DMS53 treated with DMSO at 0.1 percent for 48 hours (cell line): ENCODE measurements around the gene AP1B1.
"Not testable (repeated sequence)": the region's sequence is repeated elsewhere in the genome, so short reads cannot be mapped to it uniquely, and the experiment has no call there.

Experiments used
- DNase-seq: peaks from one replicate; lab custom pipeline; 2025; ENCODE audit not compliant: unreplicated experiment; lab: John Stamatoyannopoulos, UW

The AP1B1 gene

DNA sequence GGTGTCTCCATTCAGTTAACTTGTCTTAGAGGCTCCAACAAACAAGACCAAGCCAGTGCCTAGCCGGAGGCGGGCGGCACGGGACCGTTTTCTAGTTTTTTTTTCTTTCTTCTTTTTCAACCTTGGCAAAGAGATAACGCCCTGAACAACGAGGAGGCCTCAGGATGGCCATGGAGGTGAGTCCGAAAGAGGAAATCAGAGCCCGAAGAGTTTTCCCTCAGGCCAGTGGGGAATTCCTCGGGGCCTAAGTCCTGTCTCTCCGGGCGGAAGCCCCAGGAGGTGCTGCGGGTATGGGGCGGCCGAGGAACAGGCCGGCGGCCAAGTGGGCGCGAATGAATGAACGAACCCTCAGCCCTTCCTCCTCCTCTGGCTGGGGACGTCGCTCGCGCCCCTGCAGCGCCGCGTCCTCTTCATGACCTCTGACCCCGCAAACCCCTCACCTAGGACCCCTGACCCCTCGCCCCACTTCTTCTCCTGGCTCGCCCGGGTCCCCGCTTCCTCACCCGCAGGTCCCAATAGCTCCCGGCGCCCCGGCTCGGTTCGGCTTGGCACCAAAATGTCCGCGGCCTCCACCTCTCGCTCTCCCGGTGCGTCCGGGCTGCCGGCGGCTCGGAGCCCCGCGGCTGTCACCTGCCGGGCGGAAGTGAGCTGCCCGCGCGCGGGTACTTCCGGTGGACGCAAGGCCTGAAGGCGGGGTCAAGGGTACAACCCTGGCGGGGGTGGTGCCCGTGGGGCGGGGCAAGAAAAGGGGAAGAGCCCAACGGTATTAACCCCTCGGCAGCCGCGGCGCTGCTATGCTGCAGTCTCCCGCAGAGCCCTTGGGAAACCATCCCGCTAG, at the start of gene AP1B1:
TSS of gene AP1B1 (minus strand) at position 650 of the 838 bp plus-strand sequence. CDS start 21,327 bp downstream, outside the sequence.
- peak; percentile 25 for DNase-seq

DNA sequence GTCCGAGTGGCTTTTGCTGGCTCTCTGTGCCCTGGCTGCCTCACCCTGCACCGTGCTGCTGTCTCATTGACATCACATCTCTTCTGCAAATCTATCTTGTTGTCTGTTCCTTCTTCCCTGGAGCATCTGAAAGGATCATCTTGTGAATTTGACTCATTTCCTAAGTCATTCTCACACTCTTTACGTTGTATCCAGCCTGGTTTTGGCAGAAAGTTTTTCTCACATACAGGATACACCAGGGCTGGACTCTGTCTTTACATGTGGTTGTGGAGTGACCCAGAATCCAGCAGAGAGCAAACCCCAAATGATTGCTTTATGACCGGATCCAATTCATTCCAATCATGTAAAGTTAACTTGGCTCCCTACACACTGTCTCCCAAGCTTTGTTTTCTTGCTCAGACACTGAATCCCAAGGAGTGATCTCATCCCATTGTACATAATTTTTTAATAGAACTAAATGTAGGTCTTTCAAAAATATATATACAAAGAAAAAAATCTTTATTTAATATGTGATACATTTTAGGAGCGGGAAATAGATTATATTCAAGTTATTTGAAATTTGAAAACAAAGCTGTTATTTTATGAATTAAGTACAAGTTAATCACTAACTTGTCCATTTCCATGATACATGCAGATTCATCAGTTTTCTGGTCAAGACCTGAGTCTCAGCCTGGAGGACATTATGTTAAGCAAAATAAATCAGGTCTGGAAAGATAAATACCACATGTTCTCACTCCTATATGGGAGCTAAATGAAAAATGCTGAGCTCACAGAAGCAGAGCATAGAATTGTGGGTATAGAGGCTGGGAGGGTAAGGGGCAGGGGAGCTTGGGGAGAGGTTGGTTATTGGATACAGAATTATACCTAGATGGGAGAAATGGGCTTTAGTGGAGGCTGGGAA, 47.1 kb upstream of the AP1B1 start:
- no peak for DNase-seq

DNA sequence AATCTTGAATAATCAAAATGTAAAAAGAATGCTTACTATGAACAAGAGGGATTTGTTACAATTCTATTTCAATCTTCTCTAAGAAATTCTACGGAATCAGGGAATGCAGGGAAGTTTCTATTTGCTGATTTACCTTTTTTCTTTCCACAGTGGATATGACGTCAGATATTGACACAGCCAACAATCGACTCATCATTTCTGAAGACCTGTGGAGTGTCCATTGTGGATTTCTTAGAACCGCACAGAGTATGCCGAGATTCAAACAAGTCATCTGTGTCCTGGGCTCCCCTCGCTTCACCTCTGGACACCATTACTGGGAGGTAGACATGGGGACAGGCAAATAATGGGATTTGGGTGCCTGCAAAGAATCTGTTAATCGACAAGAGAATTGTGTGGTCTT, 45.9 kb upstream of the AP1B1 start:
- DNase-seq: no peak

DNA sequence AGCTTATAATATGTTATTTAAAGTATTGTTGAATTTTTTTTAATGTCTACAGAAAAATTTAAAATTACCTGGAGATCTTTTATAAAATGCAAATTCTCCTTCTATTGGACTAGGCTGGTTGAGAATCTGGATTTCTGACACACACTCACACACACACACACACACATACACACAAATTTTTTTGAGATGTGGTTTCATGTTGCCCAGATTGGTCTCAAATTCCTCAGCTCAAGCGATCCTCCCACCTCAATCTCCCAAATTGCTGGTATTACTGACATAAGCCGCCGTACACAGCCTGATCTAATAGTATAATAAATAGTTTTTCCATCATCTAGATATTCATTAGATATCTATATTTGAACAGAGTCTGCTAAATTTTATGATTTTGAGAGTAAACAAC, 45.5 kb upstream of the AP1B1 start:
- no peak for DNase-seq

DNA sequence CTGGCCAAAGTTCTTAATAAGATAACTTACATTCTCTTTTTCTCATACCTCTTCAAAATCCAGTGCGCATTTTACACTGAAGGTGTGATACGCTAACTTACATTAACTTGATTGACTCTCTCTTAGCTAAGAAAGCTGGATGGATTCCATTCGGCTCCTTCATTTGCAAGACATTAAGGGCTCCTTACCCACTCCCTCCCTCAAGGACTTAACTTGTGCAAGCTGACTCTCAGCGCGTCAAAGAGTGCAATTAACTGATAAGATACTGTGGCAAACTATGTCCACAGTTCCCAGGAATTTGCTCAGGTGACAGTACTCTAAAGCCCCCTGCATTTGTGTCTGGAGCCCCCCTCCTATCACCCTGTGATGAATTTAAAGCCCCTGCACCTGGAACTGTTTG, 43.6 kb upstream of the AP1B1 start:
- no peak for DNase-seq

DNA sequence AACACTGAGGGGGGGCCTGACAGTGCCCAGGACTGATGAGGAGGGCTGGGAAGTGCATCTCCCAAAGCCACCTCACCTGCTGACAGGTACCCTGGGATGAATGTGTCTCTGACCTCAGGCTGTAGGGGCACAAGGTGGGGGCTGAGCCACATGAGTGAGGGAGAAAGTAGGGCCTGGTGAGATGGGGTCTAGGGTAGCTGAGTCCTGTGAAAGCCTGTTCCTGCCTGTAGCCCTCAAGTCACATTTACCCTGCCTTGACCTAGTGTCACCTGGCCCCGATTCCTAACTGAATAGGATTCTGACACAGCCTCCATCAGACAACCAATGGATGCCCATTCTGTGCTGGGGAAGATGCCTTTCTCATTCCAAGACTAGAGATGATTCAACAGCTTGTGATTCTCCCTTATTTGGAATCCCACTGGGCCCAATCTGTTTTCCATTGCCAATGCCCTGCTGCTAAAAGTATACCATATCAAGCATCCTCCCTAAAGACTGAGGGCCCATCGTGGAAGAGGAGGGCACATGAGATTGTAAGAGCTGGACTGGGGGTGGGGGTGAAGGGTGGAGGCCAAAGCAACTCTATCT, 38.9 kb upstream of the AP1B1 start:
- no peak for DNase-seq

DNA sequence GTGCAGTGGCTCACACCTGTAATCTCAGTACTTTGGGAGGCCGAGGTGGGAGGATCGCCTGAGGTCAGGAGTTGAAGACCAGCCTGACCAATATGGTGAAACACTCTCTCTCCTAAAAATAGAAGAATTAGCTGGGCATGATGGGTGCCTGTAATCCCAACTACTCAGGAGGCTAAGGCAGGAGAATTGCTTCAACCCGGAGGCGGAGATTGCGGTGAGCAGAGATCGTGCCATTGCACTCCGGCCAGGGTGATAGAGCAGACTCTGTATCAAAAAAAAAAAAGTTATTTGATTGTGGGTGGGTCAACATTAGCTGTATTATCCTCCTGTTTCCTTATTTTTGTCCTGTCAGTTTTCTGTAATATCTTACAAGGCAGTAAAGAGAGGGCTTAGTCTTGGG, 38.1 kb upstream of the AP1B1 start:
- no peak for DNase-seq

DNA sequence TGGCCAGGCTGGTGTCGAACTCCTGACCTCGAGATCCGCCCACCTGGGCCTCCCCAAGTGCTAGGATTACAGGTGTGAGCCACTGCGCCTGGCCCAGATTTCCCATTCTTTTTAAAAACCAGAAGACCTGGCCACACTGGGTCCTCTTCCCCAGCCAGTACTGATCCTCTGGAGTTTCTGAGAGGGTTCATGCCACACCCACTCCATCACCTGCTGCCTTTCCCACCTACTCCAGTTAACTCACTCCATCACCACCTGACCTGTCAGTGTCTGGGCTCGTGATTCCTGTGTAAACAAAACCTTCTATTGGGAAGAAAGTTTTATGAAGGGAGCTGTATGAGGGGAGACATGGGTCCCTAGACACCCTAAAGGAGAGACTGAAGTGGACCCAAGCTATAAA, 30.3 kb upstream of the AP1B1 start:
- not testable (repeated sequence) for DNase-seq

DNA sequence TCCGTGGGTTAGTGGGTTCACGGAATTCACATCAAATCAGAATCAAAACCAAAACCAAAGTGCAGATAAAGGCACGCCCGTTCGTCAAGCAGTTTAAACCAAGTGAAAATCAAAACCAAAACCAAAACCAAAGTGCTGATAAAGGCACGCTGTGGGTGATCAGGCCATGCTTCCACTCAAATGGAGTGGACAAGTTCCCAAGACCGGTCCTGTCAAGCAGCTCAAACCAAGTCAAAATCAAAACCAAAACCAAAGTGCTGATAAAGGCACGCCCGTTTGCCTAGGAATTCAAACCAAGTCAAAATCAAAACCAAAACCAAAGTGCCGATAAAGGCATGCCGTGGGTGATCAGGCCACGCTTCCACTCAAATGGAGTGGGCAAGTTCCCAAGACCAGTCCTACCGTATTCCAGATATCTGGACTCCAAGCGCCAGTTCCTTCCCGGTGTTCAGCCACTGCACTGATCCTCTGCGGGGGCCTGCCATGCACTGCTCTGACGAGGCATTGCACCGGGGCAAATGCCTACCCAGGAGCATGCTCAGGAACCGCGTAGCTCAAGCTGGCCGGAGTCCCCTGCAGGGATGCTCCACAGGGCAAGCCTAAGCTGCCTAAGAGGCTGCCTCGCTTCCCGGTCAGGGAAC, 26.7 kb upstream of the AP1B1 start:
- not testable (repeated sequence) for DNase-seq

DNA sequence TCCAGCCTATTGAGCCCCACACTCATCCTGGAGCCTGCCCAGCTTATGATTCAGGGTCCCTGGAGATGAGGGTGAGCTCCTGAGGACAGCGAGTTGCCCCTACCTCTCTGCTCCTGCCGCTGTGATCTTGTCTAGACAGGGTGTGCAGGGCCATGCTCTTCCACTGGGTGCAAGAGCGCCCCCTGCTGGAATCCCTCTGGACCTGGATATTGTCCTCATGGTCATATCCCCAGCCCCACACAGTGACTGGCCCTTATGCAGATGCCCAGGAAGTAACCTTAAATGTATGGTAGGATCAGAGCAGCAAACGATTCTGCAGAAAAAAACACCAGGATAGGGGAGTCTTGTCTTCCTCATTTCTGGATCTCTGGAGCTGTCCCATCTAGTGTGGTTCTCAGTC, 24.4 kb upstream of the AP1B1 start:
- not testable (repeated sequence) for DNase-seq

DNA sequence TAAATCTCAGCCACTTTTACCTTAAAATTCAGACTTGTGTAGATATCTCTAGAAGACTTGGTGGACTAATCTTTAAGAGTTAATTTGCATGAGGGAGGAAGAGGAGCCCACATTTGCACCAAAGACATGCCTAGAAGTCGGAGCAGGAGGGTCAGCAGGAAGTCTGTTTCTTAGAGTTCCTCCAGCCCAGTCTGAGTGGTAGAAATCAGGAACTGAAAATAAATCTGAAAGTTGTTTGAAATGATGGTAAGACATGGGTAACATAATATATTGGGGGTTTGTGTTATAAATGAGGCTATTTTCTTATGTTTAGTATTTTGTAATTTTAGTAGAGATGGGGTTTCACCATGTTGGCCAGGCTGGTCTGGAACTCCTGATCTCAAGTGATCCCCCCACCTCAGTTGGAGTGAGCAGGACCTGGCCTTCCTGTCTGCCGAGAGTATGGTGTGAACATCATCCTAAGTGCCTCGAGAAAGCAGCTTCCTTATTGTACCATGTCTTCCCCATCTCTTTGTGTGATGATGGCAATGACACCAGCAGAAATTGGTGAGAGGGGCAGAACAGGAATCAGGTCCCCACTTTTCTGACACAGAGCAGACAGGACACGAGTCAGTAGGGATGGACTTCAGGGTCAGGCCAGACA, 23.3 kb upstream of the AP1B1 start:
- DNase-seq: not testable (repeated sequence)

DNA sequence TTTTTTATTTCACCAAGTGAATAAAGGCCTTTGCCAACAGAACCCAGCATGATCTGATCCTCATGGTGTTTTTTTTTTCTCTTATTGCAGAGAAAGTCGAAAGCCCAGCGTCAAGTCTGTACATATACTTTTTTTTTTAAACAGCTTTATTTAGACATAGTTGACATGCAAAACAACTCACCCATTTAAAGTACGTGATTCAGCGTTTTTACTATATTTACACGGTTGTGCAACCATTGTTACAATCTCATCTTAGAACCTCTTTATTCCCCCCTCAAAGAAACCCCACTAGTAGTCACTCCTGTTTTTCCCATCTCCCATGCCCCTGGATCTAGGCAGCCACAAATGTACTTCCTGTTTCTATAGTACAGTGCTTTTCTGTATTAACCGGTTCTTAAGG, 20.6 kb upstream of the AP1B1 start:
- DNase-seq: no peak

DNA sequence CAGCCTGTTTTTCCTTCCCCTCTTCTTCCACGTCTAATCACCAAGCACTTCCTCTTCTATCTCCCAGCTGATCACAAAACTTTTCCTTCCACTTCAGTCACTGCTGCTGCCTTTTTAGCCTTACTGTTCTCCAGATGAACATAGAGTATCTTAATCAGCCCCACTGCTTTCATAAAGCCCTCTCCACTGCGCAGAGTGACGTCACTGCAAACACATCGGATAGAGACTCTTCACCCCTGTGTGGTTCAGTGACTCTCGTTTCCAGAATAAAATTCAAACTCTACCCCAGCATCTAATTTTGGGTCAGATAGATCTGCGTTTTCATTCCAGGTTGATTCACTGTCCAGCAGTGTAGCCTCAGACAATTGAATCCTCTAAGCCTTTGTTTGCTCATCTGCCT, 13.2 kb upstream of the AP1B1 start:
- DNase-seq: not testable (repeated sequence)

DNA sequence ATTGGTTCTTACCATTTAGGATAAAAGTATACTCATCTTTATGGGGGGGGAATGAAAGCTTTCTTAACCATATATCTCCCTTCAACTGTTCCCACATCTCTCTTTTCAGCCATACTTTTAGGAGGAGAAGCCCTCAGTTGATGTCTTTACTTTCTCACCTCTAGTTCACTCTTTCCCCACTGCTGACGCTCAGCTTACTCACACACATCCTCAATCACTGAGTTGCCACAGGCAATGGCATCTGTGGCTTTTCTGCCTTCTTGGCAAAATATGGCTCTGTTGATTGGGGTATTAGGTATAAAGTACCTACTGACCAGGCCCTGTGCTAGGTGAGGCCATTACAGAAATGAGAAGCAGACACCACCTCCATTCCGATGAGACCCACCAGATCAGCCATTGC, 12.2 kb upstream of the AP1B1 start:
- DNase-seq: no peak

DNA sequence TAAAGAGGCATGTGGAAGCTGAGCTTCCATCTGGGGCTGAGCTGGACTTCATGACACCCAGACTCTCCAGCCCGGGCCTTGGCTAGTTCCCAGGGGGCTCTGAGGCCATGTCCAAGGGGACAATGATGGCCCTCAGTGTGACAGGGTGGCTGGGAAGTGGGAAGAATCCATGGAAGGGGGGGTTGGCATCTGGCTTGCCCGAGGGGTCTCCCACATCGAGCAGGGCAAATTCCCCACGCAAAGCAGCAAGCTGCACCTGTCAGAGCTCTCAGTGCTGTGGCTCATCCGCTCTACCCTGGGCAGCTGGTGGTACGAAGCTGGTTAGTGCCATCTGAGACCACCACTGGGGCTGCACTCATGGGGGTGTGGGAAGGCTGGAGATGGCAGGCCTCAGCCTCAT, 9.4 kb upstream of the AP1B1 start:
- no peak for DNase-seq

DNA sequence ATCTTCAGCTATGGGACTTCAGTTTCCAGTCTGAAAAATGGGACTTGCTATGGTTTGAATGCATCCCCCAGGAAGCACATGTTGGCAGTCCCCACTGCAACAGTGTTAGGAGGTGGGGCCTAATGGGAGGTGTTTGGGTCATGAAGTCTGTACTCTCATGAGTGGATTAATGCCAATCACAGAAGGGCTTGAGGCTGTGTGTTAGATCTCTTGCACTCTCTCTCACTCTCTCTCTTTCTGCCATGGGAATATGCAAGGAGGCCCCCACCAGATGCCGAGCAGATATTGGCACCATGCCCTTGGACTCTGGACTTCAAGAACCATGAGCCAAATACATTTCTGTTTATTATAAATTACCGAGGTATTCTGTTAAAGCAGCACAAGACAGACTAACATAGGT, 7.8 kb upstream of the AP1B1 start:
- DNase-seq: no peak

DNA sequence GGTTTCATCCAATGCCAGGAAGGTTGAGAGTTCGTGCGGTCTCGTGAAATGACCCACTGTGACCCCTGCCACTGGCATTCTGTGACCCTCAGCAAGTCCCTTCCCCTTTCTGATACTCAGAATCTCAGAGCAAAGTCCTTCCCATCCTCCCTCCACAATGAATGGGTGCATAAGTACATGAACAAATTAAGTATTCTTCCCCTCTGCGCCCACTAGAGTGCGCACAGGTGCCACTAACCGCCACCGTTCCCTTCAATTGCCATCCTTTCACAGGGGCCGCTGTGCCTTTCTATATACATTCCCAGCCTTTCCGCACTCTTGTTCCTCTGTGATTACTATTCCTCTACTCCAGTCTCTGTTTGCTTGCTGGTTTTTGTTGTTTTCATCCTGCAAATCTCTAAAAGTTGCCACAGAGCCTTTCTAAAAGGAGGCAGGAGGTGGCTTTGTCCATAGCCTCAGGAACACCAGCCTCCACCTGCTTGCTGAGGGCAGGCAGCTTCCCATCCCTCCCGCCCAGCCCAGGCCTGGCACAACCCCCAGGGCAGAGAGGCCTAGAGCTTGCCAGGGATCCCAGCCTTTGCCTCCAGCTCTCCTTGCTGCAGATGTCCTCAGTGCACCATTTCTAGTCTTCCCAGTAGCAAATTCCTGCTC, 6.7 kb upstream of the AP1B1 start:
- peak; percentile 15 for DNase-seq

DNA sequence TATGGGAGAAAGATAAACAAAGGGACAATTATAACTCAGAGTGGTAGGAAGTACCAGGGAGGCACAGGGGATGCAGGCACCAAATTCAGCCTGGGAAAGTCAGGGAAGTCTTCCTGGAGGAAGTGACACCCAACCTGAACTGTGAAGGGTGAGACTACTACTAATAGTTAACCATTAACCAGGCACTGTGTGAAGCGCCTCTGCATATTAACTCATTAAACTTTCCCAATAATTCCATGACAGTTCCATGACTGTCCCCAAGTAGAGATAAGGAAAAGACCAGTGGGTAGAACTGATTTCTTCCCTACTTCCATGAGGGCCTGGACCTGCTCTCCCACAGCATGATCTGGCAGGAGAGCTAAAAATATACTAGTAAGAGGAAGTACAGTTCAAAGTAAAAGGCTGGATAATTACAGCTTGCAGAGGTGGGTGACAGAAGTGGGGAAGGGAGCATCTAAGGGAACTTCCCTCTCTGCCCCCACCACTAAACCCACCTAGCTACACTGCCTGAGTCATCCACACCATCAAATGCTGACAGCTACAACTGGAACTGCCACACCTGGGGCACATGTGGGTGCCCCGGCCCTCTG, 4.7 kb upstream of the AP1B1 start:
- no peak for DNase-seq

DNA sequence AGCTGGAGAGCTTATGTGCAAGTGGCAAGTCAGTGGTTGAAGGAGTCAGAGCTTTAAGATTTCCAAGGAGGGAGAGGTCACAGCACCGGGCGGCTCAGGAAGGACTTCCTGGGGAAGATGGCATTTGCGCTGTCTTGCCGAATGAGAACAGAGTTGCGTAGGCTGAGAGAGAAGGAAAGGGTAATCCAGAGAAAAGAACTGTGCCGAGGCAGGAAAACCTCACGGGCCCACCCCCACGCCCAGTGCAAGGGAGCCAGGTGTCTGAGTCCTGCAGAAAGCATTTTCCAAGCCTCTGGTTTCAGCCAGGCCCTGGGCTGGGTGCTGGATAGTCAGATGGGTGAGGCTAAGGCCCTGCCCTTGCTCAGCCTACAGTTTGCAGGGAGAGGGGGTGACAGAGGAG, 3.2 kb upstream of the AP1B1 start:
- no peak for DNase-seq

DNA sequence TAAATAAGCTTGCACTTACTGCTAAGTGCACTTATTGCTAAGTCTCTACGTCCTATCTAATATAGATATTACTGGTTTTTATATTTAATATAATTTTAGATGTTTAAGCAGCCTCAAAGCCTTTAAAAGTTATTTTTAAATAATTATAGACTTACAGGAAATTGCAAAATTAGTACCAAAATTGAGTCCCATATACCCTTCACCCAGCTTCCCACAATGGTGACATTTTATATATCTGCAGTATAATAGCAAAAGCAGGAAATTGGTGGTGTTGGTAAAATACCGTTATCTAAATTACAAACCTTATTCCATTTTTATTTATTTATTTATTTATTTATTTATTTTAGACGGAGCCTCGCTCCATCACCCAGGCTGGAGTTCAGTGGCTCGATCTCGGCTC, 1.9 kb upstream of the AP1B1 start:
- no peak for DNase-seq
